ENCODE measurements around the gene KRT3. TPM values are rescaled to one million over a fixed set of nuclear protein-coding genes. Genes with fewer than 3 reads are reported as not detected.

Gene KRT3
- not detected in 2 replicates for total RNA-seq

DNA sequence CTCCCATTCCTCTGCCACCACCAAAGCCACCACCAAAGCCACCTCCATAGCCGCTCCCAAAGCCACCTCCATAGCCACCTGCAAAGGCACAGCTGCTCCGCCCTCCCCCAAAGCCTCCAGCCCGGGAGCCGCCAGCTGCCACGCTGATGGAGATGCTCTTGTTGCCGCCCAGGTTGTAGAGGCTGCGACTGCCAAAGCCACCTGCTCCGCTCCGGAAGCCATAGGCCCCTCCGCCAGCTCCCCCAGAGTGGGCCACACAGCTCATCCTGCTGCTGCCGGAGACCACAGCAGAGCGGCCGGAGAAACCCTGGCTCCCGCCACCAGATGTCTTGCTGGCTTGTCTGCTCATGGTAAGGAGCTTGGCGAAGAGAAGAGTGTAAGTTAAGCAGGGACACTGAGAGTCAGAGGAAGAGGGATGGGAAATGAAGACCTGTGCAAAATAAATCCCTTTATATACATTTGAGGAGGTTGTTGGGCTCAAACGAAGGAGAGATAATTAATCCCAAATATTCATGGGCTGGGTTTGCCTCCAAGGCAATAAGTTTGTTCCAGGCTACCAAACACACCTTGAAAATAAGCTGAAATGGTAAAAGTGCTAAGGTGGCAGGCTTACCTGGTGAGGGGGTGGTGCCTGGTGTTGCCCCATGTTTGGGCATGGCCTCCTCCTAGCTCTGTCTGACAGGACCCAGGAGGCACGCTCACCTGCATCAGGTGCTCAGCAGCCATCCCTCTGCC is at the start of gene KRT3:
TSS of gene KRT3 (minus strand) at position 424 of the 735 bp plus-strand sequence. CDS start at position 349, 75 bp downstream.

DNA sequence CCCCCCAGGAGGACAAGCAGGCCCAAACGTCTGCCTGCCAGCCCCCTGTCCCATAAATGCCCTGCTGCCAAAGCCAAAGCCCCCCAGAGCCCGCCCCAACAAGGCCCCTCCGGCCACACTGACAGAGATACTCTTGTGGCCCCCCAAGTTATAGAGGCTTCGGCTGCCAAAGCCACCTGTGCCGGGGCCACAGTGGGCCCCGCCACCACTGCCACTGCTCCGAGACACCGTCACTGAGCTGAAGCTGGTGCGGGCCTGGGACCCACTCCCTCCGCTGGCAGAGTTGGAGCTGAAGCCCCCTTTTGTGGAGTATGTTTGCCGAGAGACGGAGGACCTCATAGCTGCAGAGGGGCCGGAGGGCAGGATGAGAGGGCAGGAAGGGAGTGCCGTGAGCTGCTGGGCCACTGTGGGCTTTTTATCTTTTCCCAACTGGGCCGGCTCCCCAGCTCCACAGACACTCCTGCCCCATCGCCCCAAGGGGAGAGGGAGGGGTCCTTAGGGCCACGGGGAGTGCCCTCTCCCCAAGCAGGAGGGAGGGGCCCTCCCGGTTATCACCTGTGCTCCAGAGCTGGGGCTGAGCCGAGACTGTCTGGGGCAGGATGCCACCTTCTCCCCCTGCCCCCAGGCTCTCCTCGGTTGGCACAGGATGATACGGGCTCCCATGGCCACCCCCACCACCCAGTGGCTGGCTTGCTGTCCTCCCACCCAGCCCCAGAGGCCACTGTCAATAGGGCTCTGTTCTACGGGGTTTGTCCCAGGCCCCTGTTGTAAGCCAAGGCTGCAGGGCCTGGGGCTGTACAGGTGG is 38.2 kb upstream of the KRT3 start, which contains the start of gene KRT79:
TSS of gene KRT79 (minus strand) at position 390 of the 805 bp plus-strand sequence. CDS start at position 339, 51 bp downstream.

DNA sequence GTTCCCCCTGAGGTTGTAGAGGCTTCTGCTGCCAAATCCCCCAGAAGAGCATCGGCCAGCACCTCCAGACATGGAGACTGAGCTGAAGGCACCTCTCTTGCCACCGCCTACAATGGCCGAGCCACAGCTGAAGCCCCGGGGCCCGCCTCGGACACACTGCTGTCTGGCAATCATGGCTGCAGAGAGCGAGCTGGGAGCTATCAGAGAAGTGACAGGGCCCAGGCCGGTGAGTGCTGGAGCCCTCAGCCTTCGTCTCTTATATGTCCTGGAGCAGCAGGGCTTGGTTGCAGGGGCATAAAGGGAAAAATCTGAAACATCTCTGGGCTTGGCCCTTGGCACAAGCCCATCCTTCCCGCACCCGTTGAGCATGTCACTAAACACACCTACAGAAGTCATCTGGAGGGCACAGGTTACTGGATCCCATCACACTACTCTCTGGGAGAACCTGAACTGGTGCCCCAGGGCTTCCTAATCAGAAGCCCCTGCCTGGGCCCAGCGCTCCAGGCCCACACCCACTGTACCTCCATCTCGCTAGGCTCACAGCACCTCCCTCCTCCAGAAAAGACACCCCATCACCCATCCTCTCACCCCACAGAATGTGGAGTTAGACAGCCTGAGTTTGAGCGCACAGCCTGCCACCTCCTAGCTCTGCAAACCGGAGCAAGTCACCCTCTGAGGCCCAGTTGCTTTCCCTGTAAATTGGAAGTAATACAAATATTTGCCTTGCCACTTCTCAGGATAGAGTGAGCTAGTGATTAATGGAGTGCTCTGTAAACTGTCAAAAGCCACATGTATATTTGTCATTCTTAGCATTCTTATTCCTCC is 18.2 kb upstream of the KRT3 start, which contains the start of gene KRT4:
TSS of gene KRT4 (minus strand) at position 232 of the 825 bp plus-strand sequence. CDS start at position 174, 58 bp downstream.

DNA sequence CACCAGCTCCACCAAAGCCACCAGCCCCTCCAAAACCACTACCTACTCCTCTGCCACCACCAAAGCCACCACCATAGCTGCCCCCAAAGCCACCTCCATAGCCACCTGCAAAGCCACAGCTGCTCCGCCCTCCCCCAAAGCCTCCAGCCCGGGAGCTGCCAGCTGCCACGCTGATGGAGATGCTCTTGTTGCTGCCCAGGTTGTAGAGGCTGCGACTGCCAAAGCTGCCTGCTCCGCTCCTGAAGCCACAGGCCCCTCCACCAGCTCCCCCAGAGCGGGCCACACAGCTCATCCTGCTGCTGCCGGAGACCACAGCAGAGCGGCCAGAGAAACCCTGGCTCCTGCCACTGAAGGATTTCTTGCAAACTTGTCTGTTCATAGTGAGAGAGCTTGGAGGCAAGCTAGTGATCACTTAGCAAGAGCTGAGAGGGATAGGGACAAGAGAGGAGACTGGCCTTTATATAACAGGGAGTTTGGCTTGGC is 19.0 kb downstream of the KRT3 start, which contains the start of gene KRT76:
TSS of gene KRT76 (minus strand) at position 433 of the 483 bp plus-strand sequence. CDS start at position 379, 54 bp downstream.

Other genes with a start within 250 kb of the KRT3 start
- not detected in 2 replicates for gene KRT71, start 243.0 kb downstream of the KRT3 start, total RNA-seq
- not detected in 2 replicates for gene KRT74, start 222.3 kb downstream of the KRT3 start, total RNA-seq
- not detected in 2 replicates for gene KRT72, start 194.7 kb downstream of the KRT3 start, total RNA-seq
- not detected in 2 replicates for gene KRT73, start 177.6 kb downstream of the KRT3 start, total RNA-seq
- not detected in 2 replicates for gene KRT2, start 143.9 kb downstream of the KRT3 start, total RNA-seq
- 2.3 TPM in 1 of 2 replicates, not detected in the other for gene KRT1, start 115.7 kb downstream of the KRT3 start, total RNA-seq
- gene KRT77, start 92.6 kb downstream of the KRT3 start, total RNA-seq = not detected in 2 replicates
- not detected in 2 replicates for gene KRT76, start 18.8 kb downstream of the KRT3 start, total RNA-seq
- not detected in 2 replicates for gene KRT4, start 18.0 kb upstream of the KRT3 start, total RNA-seq
- not detected in 2 replicates for gene KRT79, start 38.2 kb upstream of the KRT3 start, total RNA-seq
- 0.04 and 0.16 TPM in 2 replicates for gene KRT78, start 52.9 kb upstream of the KRT3 start, total RNA-seq
- gene KRT8, start 109.0 kb upstream of the KRT3 start, total RNA-seq = 61.1 and 107 TPM in 2 replicates
- gene KRT18, start 153.0 kb upstream of the KRT3 start, total RNA-seq = 427 and 525 TPM in 2 replicates
- 424 and 580 TPM in 2 replicates for gene EIF4B, start 210.3 kb upstream of the KRT3 start, total RNA-seq

Measured in hair follicular keratinocyte (primary cell).